ENCODE results near the gene C9orf50. TPM values are rescaled to one million over a fixed set of nuclear protein-coding genes. Genes with fewer than 3 reads are reported as not detected.

The C9orf50 gene
- polyA plus RNA-seq, 4 donors: 0.09 to 0.27 TPM; not detected in 2

DNA sequence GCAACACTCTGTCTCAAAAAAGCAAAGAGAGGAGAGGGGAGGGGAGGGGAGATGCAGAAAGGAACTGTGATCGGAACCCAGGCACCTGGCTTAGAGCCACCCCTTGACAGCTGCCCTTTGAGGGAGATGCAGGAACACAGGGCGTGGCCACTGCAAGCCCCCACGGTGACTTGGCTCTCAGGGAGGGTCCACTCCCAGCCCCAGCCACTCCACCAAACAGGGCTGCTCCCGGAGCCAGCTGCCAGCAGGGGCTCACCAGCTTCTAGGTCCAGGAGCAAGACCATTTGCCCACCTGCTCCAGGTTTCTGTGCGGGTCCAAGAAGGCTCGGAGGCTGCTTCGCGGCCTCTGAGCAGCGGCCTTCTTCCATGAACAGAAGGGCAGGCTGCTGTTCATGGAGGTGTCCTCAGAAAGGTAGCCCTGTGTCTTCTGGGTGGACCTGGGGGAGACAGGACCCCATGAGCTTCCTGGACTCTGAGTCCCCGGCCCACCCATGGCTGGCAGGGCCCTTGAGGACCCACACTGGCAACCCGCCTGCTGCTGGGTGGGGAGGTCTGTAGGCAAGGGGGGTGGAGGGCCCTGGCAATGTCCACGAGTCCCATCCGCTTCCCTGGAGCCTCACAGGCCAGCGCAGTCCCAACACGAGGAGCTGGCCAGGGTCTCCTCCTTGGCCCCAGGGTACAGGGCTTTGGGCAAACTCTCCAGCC, 7.9 kb downstream of the C9orf50 start:
- H3K4me1 ChIP-seq (ENCODE audit: control insufficient read depth in 3 of 3, insufficient read depth in 2 of 3, low read depth in 1 of 3, low read length in 2 of 3): peaks cover 0 to 26% (median 4%) of the 10 kb centered on the region in 3 donors
- DNase-seq (no peak), FAIRE-seq (no peak)
- no peak overlapping the region for H3K4me3 ChIP-seq (ENCODE audit: low read depth in 1 of 3, low read length in 3 of 3)
- no peaks in the 10 kb centered on the region for H3K9me3 ChIP-seq (ENCODE audit: control insufficient read depth in 2 of 2, insufficient read depth in 1 of 2, low read depth in 1 of 2, low read length in 1 of 2)
- no peaks in the 10 kb centered on the region for H3K36me3 ChIP-seq (ENCODE audit: control insufficient read depth in 3 of 3, insufficient read depth in 2 of 3, low read depth in 1 of 3, low read length in 3 of 3)
- WGBS, 3 donors: 71 to 77% (median 73%) methylated on average over 15 of the region's 15 CpGs
- H3K27me3 ChIP-seq (ENCODE audit: control insufficient read depth in 3 of 3, insufficient read depth in 3 of 3, low read length in 3 of 3): peaks cover 0 to 4% (median 0%) of the 10 kb centered on the region in 3 donors
- no peak overlapping the region for H3K27ac ChIP-seq (ENCODE audit: low read depth in 1 of 3, low read length in 2 of 3)

GRCh38 chr9:129612123-129612522, 8.8 kb downstream of the C9orf50 start:
- H3K27me3 ChIP-seq (ENCODE audit: control insufficient read depth in 3 of 3, insufficient read depth in 3 of 3, low read length in 3 of 3): peaks cover 0 to 4% (median 0%) of the 10 kb centered on the region in 3 donors
- H3K9me3 ChIP-seq (ENCODE audit: control insufficient read depth in 2 of 2, insufficient read depth in 1 of 2, low read depth in 1 of 2, low read length in 1 of 2): no peaks in the 10 kb centered on the region
- 47 to 66% (median 52%) methylated on average over 7 of the region's 7 CpGs for WGBS, 3 donors
- no peak overlapping the region for H3K27ac ChIP-seq (ENCODE audit: low read depth in 1 of 3, low read length in 2 of 3)
- no peak overlapping the region for H3K4me3 ChIP-seq (ENCODE audit: low read depth in 1 of 3, low read length in 3 of 3)
- H3K4me1 ChIP-seq (ENCODE audit: control insufficient read depth in 3 of 3, insufficient read depth in 2 of 3, low read depth in 1 of 3, low read length in 2 of 3): peaks cover 0 to 34% (median 4%) of the 10 kb centered on the region in 3 donors
- DNase-seq: no peak
- no peaks in the 10 kb centered on the region for H3K36me3 ChIP-seq (ENCODE audit: control insufficient read depth in 3 of 3, insufficient read depth in 2 of 3, low read depth in 1 of 3, low read length in 3 of 3)
- no peak for FAIRE-seq

- H3K9me3 ChIP-seq (ENCODE audit: control insufficient read depth in 2 of 2, insufficient read depth in 1 of 2, low read depth in 1 of 2, low read length in 1 of 2): no peaks in the 10 kb centered on the region
- peak overlapping the region in 1 of 3 donors; percentile 13 for H3K27ac ChIP-seq (ENCODE audit: low read depth in 1 of 3, low read length in 2 of 3)
- H3K4me1 ChIP-seq (ENCODE audit: control insufficient read depth in 3 of 3, insufficient read depth in 2 of 3, low read depth in 1 of 3, low read length in 2 of 3): peaks cover 0 to 42% (median 4%) of the 10 kb centered on the region in 3 donors
- 13 to 27% (median 17%) methylated on average over 11 to 12 of the region's 12 CpGs for WGBS, 3 donors
- no peaks in the 10 kb centered on the region for H3K36me3 ChIP-seq (ENCODE audit: control insufficient read depth in 3 of 3, insufficient read depth in 2 of 3, low read depth in 1 of 3, low read length in 3 of 3)
- peak overlapping the region in 1 of 3 donors; percentile 56 for H3K4me3 ChIP-seq (ENCODE audit: low read depth in 1 of 3, low read length in 3 of 3)
- no peak for FAIRE-seq
- no peak for DNase-seq
- peaks cover 0 to 4% (median 0%) of the 10 kb centered on the region in 3 donors for H3K27me3 ChIP-seq (ENCODE audit: control insufficient read depth in 3 of 3, insufficient read depth in 3 of 3, low read length in 3 of 3)
These were observed 9.5 kb downstream of the C9orf50 start for GRCh38 chr9:129611307-129611800.

DNA sequence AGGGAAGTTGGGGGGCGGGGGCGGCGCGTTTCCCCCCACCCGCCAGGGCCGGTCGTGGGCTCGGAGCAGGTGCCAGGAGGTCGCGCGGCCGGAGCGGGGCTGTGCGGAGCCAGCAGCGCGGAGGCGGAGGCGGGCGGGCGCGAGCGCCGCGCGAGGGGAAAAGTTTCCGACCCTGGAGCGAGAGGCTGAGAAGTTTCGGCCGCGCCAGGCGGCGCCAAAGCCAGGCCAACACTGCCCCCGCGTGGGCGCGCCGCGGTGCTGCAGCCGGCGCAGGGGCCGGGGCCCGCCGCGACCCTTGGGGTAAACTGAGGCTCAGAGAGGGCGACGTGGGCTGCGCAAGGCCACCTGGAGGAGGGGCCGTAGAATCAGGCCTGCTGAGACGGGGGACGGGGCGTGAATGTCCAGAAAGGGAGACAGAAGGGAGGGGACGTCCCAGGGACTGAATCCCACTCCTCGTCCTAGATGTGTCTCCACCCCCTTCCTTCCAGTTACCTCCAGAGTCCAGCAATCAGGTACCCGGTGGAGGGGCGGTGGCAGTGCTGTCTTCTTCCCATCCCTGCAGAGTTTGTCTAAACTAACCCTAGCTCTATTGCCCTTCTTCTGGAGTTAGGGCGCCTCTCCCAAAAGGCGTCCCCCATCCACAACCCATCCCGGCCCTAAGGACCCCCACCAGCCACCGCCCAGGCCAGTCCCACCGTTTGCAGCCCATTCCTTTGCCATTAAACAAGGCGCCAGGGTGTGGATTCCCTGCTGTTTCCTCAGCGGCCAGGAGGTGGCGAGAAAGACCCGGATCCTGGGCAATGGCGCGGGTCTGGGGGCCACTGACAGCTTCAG, 10.2 kb downstream of the C9orf50 start:
- Histone ChIP-seq H3K4me1 (ENCODE audit: control insufficient read depth in 3 of 3, insufficient read depth in 2 of 3, low read depth in 1 of 3, low read length in 2 of 3) (peaks cover 0 to 48% (median 4%) of the 10 kb centered on the region in 3 donors), H3K36me3 (ENCODE audit: control insufficient read depth in 3 of 3, insufficient read depth in 2 of 3, low read depth in 1 of 3, low read length in 3 of 3) (no peaks in the 10 kb centered on the region), H3K4me3 (ENCODE audit: low read depth in 1 of 3, low read length in 3 of 3) (peak overlapping the region; percentile 53 to 56 (median 56)), H3K27me3 (ENCODE audit: control insufficient read depth in 3 of 3, insufficient read depth in 3 of 3, low read length in 3 of 3) (peaks cover 0 to 4% (median 0%) of the 10 kb centered on the region in 3 donors), H3K9me3 (ENCODE audit: control insufficient read depth in 2 of 2, insufficient read depth in 1 of 2, low read depth in 1 of 2, low read length in 1 of 2) (no peaks in the 10 kb centered on the region), H3K27ac (ENCODE audit: low read depth in 1 of 3, low read length in 2 of 3) (peak overlapping the region in 2 of 3 donors; percentile 70 to 73)
- no peak for FAIRE-seq
- peak; percentile 56 to 82 for DNase-seq
- WGBS, 3 donors: 0 to 1% (median 1%) methylated on average over 42 to 66 of the region's 66 CpGs

GRCh38 chr9:129610213-129610472, 10.8 kb downstream of the C9orf50 start:
- DNase-seq (no peak), FAIRE-seq (no peak)
- 0 to 1% (median 0%) methylated on average over 2 to 24 of the region's 24 CpGs for WGBS, 3 donors
- Histone ChIP-seq H3K9me3 (ENCODE audit: control insufficient read depth in 2 of 2, insufficient read depth in 1 of 2, low read depth in 1 of 2, low read length in 1 of 2) (no peaks in the 10 kb centered on the region), H3K36me3 (ENCODE audit: control insufficient read depth in 3 of 3, insufficient read depth in 2 of 3, low read depth in 1 of 3, low read length in 3 of 3) (no peaks in the 10 kb centered on the region), H3K4me1 (ENCODE audit: control insufficient read depth in 3 of 3, insufficient read depth in 2 of 3, low read depth in 1 of 3, low read length in 2 of 3) (peaks cover 0 to 49% (median 4%) of the 10 kb centered on the region in 3 donors), H3K27ac (ENCODE audit: low read depth in 1 of 3, low read length in 2 of 3) (peak overlapping the region in 2 of 3 donors; percentile 70 to 73), H3K27me3 (ENCODE audit: control insufficient read depth in 3 of 3, insufficient read depth in 3 of 3, low read length in 3 of 3) (peaks cover 0 to 4% (median 0%) of the 10 kb centered on the region in 3 donors), H3K4me3 (ENCODE audit: low read depth in 1 of 3, low read length in 3 of 3) (peak overlapping the region; percentile 46 to 56 (median 53))

GRCh38 chr9:129609486-129610212, 11.3 kb downstream of the C9orf50 start:
- H3K4me1 ChIP-seq (ENCODE audit: control insufficient read depth in 3 of 3, insufficient read depth in 2 of 3, low read depth in 1 of 3, low read length in 2 of 3): peaks cover 0 to 49% (median 4%) of the 10 kb centered on the region in 3 donors
- H3K27ac ChIP-seq (ENCODE audit: low read depth in 1 of 3, low read length in 2 of 3): peak overlapping the region; percentile 16 to 78 (median 69)
- peak; percentile 59 to 83 for DNase-seq
- H3K27me3 ChIP-seq (ENCODE audit: control insufficient read depth in 3 of 3, insufficient read depth in 3 of 3, low read length in 3 of 3): no peaks in the 10 kb centered on the region
- no peaks in the 10 kb centered on the region for H3K36me3 ChIP-seq (ENCODE audit: control insufficient read depth in 3 of 3, insufficient read depth in 2 of 3, low read depth in 1 of 3, low read length in 3 of 3)
- peak overlapping the region; percentile 29 to 56 (median 53) for H3K4me3 ChIP-seq (ENCODE audit: low read depth in 1 of 3, low read length in 3 of 3)
- 4 to 23% (median 18%) methylated on average over 12 to 24 of the region's 30 CpGs for WGBS, 3 donors
- no peak for FAIRE-seq
- no peaks in the 10 kb centered on the region for H3K9me3 ChIP-seq (ENCODE audit: control insufficient read depth in 2 of 2, insufficient read depth in 1 of 2, low read depth in 1 of 2, low read length in 1 of 2)

DNA sequence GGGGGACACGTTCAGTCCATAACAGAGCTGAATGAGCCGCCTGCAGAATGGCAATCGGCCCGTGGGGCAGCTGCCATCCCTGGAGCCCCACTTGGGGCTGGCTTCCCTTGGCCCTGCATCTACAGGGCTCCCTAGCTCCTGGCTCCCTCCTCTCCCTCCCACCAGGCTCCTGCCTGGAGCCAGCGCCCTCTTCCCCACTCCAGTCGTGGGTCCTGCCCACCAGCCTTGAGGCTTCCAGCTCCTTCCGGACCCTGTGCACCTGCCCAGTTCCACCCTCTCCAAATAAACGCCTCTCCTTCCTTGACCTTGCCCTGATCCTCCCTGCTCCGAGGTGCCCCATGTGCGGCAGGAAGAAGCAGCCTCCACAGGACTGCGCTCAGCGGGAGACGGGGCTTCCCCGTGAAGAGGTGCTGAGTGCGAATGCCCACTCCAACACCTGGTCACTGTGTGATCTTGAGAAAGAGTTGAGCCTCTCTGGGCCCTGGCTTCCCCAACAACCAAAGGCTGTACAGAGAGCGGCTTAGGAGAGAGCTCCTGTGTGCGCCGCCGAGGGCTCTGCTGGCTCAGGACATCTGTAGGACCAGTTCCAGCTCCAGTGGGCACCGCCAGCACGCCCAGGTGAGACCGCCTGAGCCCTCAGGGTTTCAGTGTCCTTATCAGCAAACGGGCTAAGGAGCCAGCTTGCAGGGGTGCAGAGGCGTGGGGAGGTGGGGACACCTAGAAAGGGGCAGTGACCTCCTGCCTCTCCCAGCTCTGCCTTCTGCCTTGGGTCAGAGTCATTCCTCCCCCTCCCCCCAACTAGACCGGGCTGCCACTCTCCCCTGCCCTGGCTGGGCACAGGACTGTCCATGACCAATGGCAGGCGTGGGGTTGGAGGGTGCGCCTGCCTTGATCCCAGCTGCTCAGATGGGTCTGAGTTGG, 12.1 kb downstream of the C9orf50 start:
- H3K27me3 ChIP-seq (ENCODE audit: control insufficient read depth in 3 of 3, insufficient read depth in 3 of 3, low read length in 3 of 3): no peaks in the 10 kb centered on the region
- no peaks in the 10 kb centered on the region for H3K9me3 ChIP-seq (ENCODE audit: control insufficient read depth in 2 of 2, insufficient read depth in 1 of 2, low read depth in 1 of 2, low read length in 1 of 2)
- H3K4me1 ChIP-seq (ENCODE audit: control insufficient read depth in 3 of 3, insufficient read depth in 2 of 3, low read depth in 1 of 3, low read length in 2 of 3): peaks cover 0 to 49% (median 4%) of the 10 kb centered on the region in 3 donors
- FAIRE-seq (no peak), DNase-seq (no peak)
- 61 to 82% (median 73%) methylated on average over 27 of the region's 27 CpGs for whole genome bisulfite sequencing, 3 donors
- no peak overlapping the region for H3K4me3 ChIP-seq (ENCODE audit: low read depth in 1 of 3, low read length in 3 of 3)
- peak overlapping the region in 2 of 3 donors; percentile 28 to 53 for H3K27ac ChIP-seq (ENCODE audit: low read depth in 1 of 3, low read length in 2 of 3)
- no peaks in the 10 kb centered on the region for H3K36me3 ChIP-seq (ENCODE audit: control insufficient read depth in 3 of 3, insufficient read depth in 2 of 3, low read depth in 1 of 3, low read length in 3 of 3)
